Lung microvascular endothelial cell (primary cell): ENCODE data around the gene JAK2. TPM values are rescaled to one million over a fixed set of nuclear protein-coding genes. Genes with fewer than 3 reads are reported as not detected.

Source experiments
- DNase-seq, 2 donors: peaks; one replicate each; pipeline versions ENCODE4 v3.0.0 to v3.0.0-alpha.2; 2010; ENCODE audit warnings: low read depth in 2 of 2
- total RNA-seq: library from RNA; depleted of rRNA; stranded (reverse); fragments of >200 nt; gene quantifications from 2 replicates; pipeline ENCODE4 v1.2.1, GENCODE V29; 2014

The JAK2 gene
- total RNA-seq, 1 donor from 2014 or later: 7.1 TPM

GRCh38 chr9:5140151-5140550, 155.1 kb downstream of the JAK2 start:
- DNase-seq: no peak

DNA sequence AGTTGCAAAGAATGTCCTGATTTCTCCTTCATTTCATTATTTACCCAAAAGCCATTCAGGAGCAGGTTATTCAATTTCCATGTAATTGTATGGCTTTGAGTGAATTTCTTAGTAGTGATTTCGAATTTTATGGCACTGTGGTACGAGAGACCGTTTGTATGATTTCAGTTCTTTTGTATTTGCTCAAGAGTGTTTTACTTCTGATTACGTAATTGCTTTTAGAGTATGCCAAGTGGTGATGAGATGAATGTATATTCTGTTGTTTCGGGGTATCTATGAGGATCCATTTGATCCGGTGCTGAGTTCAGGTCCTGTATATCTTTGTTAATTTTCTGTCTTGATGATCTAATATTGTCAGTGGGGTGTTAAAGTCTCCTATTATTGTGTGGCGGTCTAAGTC, 159.1 kb downstream of the JAK2 start:
- no peak for DNase-seq

DNA sequence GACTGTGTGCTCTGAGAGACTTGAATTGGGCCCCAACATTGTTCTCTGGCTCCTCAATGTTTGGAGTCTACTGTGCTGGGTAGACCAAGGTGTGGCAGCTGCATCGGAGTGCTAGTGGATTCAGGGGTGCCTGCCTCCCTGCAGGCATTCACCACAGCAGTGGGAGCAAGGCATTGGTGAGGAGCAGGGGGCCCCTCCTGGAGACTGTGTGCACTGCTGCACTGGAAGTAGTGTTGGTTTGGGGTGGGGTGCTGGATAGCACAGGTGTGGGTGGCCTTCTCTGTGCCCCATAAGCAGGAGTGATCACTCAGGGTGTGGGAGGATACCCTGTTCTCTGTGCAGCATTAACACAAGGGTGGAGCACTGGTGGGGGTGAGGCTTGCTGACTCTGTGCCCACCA, 161.2 kb downstream of the JAK2 start:
- DNase-seq: no peak

Other genes starting within 250 kb of the JAK2 start
- 43.7 and 44.2 TPM in 2 replicates for gene AK3, start 244.1 kb upstream of the JAK2 start, total RNA-seq
- 8.5 and 12.9 TPM in 2 replicates for gene RCL1, start 192.3 kb upstream of the JAK2 start, total RNA-seq
- not detected in 2 replicates for gene INSL6, start 200.4 kb downstream of the JAK2 start, total RNA-seq
- not detected in 2 replicates for gene INSL4, start 246.1 kb downstream of the JAK2 start, total RNA-seq